Measurements from ENCODE around the gene ARHGEF16.

ARHGEF16 gene

GRCh38 chr1:3439346-3440299, 14.8 kb upstream of the ARHGEF16 start:
- DNase-seq: no peak

GRCh38 chr1:3440300-3440681, 14.2 kb upstream of the ARHGEF16 start:
- DNase-seq: no peak

GRCh38 chr1:3440711-3441409, 13.6 kb upstream of the ARHGEF16 start:
- DNase-seq: no peak

DNA sequence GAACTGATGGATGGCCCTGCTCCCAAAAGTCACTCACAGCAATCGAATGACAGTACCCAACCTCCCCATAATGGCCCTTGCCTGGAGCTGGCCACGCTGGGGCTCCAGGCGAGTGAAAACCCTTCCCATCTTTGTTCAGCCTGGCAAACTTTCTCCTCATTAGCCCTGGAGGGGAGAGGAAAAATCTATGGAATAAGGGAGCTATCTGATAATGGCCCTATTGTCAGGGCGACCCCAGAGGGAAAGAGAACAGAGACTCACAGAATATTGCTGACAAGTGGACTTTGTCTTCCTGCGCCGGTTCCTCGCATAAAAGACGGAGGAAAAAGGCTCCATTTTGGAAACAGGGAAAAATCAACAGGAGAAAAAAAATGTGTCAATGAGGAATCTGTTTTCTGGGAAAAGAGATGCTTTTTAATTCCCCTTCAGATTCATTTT, 13.0 kb upstream of the ARHGEF16 start:
- no peak for DNase-seq

GRCh38 chr1:3441880-3442279, 12.6 kb upstream of the ARHGEF16 start:
- no peak for DNase-seq

GRCh38 chr1:3442331-3442730, 12.1 kb upstream of the ARHGEF16 start:
- no peak for DNase-seq

DNA sequence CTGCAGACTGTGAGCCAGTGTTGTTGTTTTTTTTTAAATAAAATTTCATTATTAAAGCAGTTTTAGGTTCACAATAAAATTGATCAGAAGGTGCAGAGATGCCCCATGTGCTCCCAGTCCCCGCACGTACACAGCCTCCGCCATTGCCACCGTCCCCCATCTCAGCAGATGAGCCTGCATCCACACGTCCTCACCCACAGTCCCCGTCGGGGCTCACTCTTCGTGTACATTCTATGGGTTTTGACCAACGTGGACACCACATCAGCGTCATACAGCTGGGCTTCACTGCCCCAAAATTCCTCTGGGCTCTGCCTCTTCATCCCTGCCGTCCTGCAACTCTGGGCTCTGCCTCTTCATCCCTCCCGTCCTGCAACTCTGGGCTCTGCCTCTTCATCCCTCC, 11.6 kb upstream of the ARHGEF16 start:
- DNase-seq: no peak

DNA sequence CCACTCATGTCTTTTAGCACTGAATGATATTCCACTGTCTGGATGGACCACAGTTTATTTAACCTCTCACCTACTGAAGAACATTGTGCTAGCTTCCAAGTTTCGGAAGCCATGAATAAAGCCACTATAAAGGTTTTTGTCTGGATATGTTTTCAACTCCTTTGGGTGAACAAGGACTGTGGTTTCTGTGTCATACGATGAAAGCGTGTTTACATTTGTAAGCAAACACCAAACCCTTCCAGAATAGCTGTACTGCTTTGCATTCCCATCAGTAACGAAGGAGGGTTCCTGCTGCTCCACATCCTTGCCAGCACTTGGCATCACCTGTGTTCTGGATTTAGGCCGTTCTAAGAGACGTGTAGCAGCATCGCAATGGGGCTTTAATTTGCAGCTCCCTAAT, 10.7 kb upstream of the ARHGEF16 start:
- no peak for DNase-seq

DNA sequence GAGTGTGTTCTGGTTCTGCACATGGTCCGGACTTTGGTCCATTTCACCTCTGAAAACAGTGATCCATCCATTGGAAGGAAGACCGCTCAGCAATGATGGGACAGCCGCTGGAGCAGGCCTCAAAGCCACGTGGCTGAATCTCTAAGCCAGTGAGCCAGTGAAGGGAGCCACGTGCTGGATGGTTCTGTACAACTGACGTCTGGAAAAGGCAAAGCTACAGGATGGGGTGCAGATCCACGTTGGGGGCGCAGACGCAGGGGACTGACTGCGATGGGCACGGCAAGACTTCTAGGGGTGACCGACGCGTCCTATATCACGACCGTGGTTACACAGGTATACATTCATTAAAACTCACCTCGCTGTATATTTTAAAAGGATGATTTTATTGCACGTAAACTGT, 10.2 kb upstream of the ARHGEF16 start:
- DNase-seq: no peak

DNA sequence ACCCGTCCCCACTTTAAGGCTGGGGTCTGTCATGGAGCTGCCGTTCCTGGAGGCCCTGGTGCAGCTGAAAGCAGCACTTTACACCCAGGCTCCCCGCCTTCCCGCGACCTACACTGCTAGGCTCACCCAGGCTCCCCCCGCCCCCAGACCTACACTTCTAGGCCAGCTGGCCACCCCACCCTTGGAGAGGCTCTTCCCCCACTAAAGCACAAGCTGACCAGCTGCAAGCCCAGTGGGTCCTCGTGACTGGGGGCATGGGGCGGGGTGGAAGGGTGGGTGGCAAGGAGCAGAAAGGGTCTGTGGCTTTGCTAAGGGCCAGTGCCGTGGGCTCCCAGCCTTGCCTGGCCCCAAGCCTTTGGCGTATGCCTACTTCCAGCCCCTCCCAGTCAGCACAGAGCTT, 9.7 kb upstream of the ARHGEF16 start:
- DNase-seq: no peak

GRCh38 chr1:3450202-3450863, 4.1 kb upstream of the ARHGEF16 start:
- DNase-seq: no peak

DNA sequence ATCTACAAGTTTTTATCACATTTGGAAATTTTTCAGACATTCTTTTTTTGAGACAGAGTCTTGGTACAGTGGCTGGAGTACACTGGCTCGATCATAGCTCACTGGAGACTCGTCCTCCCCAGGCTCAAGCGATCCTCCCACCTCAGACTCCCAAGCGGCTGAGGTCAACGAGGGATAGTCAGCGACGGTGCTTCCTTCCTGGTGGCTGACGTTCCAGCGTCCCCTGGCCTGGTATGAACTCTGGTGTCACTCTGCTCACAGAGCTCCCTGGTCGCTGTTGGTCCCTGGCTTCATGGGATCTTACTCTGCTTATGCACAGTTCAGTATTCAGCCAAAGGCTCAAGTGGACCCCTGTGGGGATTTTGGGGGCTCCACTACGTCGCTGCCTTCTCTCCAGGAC, 3.5 kb upstream of the ARHGEF16 start:
- no peak for DNase-seq

- DNase-seq: no peak
Observed at GRCh38 chr1:3451994-3452865, 2.2 kb upstream of the ARHGEF16 start.

DNA sequence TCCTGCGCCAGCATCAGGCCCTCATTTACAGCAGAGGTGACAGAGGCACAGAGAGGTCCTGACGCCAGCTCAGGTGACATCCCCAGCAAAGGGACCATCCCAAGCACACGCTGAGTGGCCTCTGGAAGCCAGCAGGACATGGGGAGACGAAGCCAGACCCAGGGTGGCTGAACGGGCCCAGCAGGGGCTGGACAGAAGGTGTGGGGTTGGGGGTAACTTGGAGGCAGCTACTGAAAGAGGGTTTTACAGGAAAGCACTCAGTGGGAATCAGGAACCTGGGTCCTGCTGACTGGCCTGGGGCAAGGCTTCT, 1.6 kb upstream of the ARHGEF16 start:
- DNase-seq: no peak

GRCh38 chr1:3453203-3453761, 1.2 kb upstream of the ARHGEF16 start:
- DNase-seq: peak; percentile 39 to 63 (median 47)

DNA sequence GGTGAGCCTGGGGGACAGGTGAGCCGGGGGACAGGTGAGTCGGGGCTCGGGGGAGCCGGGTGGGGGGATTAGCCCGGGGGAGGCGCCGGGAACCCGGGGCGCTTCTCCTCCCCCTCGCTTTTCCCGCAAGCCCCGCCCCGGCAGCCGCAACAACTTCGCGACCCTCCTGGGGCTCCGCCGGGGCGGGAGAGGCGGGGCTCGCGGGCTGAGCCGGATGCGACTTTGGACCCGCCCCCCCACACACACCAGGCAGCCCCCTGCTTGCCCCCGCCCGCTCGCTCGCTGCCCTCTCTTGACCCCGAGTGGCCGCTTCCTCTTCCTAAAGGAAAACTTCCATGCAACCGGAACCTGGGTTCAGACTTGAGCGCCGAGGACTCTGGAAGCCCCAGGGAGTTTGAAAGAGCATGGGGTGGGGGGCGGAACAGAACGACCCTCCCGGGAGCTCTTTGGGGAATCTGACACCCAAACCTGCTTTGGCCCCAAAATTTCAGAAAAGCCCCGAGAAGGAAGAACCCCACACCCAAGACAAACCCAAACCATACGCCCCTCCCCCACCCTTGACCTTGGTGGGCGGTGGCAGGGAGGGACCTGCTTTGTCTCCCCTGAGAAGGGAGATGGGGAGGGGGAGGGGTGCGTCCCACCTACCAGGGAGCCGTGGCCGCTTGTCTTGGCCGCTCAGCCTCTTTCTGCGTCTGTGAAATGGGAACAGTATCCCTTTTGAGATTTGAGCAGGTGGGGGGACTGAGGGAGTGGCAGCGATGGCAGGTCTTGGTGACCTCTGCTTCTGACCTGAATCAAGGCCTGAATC, 550 bp downstream of the ARHGEF16 start:
- DNase-seq: no peak

DNA sequence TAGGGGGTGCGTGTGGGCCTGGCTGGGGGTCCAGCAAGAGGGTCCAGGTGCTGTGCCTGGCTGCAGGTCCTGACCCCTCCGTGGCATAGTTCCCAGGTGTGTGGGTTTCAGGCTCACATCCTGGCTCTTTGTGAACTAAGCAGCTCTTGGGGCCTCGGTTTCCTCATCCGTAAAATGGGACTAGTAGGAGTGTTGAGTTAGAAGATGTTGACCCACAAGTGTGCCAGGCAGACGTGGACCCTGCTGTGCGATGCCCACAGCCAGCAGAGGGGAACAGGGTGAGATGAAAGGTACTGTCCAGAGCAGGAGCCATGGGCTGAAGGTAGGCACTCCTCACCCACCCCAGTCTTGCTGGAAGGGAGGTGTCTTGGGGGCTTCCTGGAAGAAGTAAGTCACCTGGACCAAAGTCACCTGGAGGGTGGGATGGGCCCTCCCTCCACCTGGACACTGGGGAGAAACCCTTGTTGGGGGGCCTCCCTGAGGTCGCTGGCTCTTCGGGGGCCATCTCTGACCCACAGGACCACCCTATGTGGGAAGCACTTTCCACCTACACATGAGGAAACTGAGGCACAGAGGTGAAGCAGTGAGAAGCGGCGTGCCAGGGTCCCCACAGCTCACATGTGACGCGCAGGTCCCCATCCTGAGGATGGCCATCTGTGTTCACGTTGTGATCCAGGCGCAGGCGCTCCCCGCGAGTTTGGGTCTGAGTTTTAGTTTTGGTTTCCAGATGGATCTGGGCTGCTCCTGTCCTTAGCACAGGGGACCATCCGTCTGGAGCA, 1.4 kb downstream of the ARHGEF16 start:
- DNase-seq: no peak

DNA sequence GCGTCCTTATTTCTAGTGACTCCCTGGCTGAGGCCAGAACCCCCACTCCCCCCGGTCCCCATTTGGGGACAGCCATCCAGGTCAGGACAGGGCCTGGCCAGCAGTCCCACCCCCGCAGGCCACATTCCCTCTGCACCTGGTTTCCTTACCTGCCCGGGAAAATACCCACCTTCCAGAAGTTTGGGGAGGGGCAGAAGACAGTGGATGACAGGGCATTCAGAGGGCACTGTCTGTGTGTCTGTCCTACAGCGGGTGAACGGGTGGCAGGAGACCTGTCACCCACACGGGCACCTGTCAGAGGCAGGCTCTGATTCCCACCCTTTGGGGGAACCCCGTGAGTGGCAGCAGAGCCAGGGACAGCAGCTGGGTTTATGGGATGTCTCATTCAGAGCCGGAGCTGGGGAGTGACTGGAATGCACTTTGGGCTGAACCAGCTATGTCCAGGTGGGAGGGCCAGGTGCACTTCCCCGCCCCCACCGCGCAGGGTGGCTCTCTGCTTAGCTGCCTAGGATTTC, 2.0 kb downstream of the ARHGEF16 start:
- DNase-seq: no peak

DNA sequence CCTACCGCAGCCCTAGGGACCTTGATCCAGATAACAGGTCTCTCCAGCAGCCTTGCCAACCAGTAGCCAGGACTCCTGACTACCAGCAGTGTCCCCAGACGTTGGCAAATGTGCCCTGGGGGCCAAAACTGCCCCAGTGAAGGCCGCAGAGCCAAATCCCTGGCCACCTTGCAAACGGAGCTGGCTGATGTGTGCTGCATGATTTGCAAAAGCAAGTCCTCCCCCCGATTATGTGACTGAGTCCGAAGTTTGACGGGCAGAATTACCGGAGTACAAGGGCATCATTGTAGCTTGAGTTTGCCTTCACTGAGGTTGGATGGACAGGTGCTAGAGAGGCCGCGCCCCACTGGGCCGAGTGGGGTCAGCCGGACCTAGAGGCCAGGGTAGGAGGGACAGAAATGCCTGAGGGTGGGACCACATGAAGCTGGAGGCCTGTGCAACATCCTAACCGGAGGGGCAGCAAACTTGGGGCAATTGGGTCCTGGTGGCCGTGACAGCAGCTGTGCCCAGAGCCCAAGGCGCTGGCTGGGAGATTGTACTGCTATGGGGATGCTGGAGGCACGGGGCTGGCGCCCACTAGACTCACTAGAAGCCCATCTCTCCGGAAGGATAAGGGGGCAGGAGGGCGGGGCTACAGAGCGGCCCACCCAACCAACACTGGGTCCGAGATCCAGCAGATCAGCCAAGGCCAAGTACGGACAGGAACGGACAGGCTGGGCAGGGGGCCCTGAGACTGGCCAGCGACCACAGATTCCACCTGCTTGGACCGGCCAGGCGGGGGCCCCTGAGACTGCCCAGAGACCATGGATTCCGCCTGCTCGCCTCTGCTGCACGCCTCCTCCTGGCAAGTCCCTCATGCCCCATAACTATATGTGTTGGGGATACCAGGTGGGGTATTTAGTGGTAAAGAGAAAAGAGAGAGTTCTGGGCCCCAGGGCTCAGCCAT, 2.8 kb downstream of the ARHGEF16 start:
- no peak for DNase-seq

Measured in T-helper 2 cell (primary cell).